Ishikawa (cell line): ENCODE measurements around the gene KBTBD4.

Experiments used
- CEBPB ChIP-seq: IDR thresholded peaks from 2 replicates; pipeline ENCODE4 v1.6.1; 2012
- CREB1 ChIP-seq: IDR thresholded peaks from 2 replicates; pipeline ENCODE4 v1.6.1; 2012; ENCODE audit warnings: low read depth
- EGR1 ChIP-seq: IDR thresholded peaks from 2 replicates; pipeline ENCODE4 v1.6.1; 2012
- EP300 ChIP-seq: IDR thresholded peaks from 2 replicates; pipeline ENCODE4 v1.6.1; 2012; ENCODE audit warnings: borderline replicate concordance
- FOXM1 ChIP-seq: IDR thresholded peaks from 2 replicates; pipeline ENCODE4 v1.6.1; 2012; ENCODE audit warnings: low read depth, borderline replicate concordance
- NFIC ChIP-seq: IDR thresholded peaks from 2 replicates; pipeline ENCODE4 v1.6.1; 2012
- RAD21 ChIP-seq: IDR thresholded peaks from 2 replicates; pipeline ENCODE4 v1.6.1; 2012; ENCODE audit warnings: low read depth
- TAF1 ChIP-seq: IDR thresholded peaks from 2 replicates; pipeline ENCODE4 v1.6.1; 2012; ENCODE audit warnings: low read depth, mild to moderate bottlenecking
- TCF12 ChIP-seq: IDR thresholded peaks from 2 replicates; pipeline ENCODE4 v1.6.1; 2012; ENCODE audit warnings: low read depth
- TEAD4 ChIP-seq: IDR thresholded peaks from 2 replicates; pipeline ENCODE4 v1.6.1; 2012
- YY1 ChIP-seq: IDR thresholded peaks from 2 replicates; pipeline ENCODE4 v1.6.1; 2012; ENCODE audit warnings: low read depth
- ZBTB7A ChIP-seq: IDR thresholded peaks from 2 replicates; pipeline ENCODE4 v1.6.1; 2012; ENCODE audit warnings: low read depth
- TF ChIP-seq, protein P1 (sequence below): IDR thresholded peaks from 2 replicates; pipeline ENCODE4 v1.6.1; 2012
- TF ChIP-seq, protein P2 (sequence below): IDR thresholded peaks from 2 replicates; pipeline ENCODE4 v1.6.1; 2012; ENCODE audit warnings: low read depth, mild to moderate bottlenecking
- TF ChIP-seq, protein P3 (sequence below): IDR thresholded peaks from 2 replicates; pipeline ENCODE4 v1.6.1; 2012

Gene KBTBD4

DNA sequence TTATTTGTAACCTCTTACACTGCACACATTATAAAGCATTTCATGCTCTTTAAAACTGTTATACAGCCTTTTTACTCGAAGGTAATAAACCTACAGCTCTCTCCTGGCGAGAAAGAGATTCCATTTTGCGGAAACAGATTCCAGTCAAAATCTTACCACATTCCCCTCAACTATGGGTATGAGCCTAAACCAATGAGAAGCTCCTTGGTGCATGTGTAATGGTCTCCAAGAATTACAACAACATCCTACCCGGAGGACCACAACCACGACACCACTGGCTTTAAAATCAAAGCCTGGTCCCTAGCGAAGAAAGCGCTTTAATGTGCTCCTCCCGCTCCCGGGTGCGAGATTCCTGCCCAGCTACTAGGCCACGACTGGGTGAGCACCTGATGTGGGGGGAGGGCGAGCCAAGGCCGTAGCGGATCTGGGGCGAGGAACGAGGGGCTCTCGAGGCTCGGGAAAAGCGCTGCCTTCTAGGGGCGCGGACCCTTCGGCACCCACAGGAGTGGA, 26.7 kb downstream of the KBTBD4 start:
- TF ChIP-seq EP300 (no peak), CREB1 (no peak), FOXM1 (no peak), YY1 (no peak), TCF12 (no peak), RAD21 (no peak), ZBTB7A (no peak), CEBPB (no peak), TAF1 (no peak), NFIC (no peak), TEAD4 (no peak), EGR1 (no peak)
- TF ChIP-seq, protein P1, sequence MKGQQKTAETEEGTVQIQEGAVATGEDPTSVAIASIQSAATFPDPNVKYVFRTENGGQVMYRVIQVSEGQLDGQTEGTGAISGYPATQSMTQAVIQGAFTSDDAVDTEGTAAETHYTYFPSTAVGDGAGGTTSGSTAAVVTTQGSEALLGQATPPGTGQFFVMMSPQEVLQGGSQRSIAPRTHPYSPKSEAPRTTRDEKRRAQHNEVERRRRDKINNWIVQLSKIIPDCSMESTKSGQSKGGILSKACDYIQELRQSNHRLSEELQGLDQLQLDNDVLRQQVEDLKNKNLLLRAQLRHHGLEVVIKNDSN: no peak
- TF ChIP-seq, protein P2, sequence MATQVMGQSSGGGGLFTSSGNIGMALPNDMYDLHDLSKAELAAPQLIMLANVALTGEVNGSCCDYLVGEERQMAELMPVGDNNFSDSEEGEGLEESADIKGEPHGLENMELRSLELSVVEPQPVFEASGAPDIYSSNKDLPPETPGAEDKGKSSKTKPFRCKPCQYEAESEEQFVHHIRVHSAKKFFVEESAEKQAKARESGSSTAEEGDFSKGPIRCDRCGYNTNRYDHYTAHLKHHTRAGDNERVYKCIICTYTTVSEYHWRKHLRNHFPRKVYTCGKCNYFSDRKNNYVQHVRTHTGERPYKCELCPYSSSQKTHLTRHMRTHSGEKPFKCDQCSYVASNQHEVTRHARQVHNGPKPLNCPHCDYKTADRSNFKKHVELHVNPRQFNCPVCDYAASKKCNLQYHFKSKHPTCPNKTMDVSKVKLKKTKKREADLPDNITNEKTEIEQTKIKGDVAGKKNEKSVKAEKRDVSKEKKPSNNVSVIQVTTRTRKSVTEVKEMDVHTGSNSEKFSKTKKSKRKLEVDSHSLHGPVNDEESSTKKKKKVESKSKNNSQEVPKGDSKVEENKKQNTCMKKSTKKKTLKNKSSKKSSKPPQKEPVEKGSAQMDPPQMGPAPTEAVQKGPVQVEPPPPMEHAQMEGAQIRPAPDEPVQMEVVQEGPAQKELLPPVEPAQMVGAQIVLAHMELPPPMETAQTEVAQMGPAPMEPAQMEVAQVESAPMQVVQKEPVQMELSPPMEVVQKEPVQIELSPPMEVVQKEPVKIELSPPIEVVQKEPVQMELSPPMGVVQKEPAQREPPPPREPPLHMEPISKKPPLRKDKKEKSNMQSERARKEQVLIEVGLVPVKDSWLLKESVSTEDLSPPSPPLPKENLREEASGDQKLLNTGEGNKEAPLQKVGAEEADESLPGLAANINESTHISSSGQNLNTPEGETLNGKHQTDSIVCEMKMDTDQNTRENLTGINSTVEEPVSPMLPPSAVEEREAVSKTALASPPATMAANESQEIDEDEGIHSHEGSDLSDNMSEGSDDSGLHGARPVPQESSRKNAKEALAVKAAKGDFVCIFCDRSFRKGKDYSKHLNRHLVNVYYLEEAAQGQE: no peak
- TF ChIP-seq, protein P3, sequence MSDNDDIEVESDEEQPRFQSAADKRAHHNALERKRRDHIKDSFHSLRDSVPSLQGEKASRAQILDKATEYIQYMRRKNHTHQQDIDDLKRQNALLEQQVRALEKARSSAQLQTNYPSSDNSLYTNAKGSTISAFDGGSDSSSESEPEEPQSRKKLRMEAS: no peak; the same call in 1 of the 2 replicates

DNA sequence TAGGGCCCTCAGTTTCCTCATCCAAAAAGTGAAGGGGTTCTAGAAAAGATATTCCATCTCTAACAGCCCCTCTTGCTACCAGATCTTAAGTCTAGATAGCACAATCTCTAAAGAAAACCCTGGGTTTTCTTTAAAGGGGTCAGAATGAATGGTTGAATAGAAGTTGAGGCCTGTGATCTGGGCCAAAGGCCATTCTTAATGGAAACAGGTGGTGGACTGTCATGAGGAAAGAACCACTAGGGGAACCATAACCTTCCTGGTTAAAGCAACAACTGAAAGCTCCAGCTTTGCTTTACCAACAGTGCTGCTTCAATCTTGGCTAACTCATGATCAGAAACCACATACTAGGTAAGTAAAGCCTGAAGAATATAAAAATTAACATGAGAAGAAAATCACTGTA, 27.7 kb downstream of the KBTBD4 start:
- no peak for TF ChIP-seq TEAD4
- TF ChIP-seq, protein P3: no peak
- TF ChIP-seq, protein P2: no peak
- TF ChIP-seq YY1: no peak
- TF ChIP-seq CEBPB: no peak

DNA sequence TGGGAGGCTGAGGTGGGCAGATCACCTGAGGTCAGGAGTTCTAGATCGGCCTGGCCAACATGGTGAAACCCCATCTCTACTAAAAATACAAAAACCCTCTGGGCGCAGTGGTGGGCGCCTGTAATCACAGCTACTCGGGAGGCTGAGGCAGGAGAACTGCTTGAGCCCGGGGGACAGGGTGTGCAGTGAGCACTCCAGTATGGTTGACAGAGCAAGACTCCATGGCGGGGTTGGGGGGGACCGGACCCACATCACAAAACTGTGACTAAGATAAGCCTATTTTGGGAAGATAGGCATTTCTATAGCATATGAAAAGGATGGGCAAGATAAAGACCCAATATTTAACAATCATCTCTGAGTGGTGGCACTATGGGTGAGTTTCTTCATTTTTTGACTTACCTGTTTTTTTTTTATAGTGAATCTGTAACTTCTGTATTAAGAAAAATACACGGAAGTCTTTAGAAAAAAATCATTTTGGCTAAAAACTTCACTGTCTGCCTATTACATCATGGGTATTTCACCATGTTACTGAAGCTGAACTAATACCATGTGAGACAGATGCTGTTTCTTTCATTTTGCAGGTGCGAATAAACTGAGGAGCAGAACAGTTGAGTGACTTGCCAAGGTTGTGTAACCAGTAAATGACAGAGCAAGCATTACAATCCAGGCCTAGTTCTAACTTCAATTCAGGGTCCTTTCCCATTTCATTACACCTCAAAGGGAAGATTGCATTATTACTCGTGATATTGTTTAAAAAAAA, 28.3 kb downstream of the KBTBD4 start:
- no peak for TF ChIP-seq FOXM1
- TF ChIP-seq EGR1: no peak
- no peak for TF ChIP-seq RAD21
- TF ChIP-seq, protein P1: no peak
- no peak for TF ChIP-seq TEAD4
- no peak for TF ChIP-seq CEBPB

DNA sequence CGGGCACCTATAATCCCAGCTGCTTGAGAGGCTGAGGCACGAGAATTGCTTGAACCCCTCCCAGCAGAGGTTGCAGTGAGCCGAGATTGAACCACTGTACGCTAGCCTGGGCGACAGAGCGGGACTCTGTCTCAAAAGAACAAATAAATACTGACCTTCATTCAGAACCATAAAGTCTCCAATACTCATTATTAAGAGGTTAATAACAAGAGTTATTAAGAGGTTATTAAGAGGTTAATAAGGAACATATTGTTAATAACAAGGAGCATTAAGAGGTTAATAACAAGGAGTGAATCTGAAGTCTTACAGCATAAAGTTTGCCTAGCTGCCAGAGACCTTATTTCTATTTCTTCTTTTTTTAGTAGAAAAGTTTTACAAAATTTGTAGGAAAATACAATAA, 33.5 kb downstream of the KBTBD4 start:
- no peak for TF ChIP-seq EGR1
- no peak for TF ChIP-seq NFIC
- TF ChIP-seq, protein P3: no peak
- TF ChIP-seq, protein P2: no peak
- TF ChIP-seq YY1: no peak
- TF ChIP-seq TCF12: no peak
- TF ChIP-seq TAF1: no peak
- no peak for TF ChIP-seq CEBPB
- no peak for TF ChIP-seq ZBTB7A

DNA sequence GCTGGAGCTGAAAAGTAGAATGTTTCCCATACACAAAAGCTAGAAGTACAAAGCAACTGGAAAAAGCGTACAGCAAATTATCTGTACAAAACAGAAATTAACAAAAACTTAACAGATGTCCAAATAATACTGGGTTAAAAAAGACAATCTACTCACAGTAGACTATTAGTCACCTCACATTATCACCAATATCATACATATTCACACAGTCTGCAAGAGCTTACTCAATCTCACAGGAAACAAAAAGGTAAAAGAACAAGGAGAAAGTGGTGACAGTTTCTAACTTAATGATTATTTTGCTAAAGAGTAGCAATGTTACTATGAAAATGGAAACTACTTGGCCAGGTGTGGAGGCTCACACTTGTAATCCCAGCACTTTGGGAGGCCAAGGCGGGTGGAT, 37.7 kb downstream of the KBTBD4 start:
- TF ChIP-seq, protein P3: no peak
- no peak for TF ChIP-seq EP300
- no peak for TF ChIP-seq YY1
- no peak for TF ChIP-seq NFIC
- TF ChIP-seq, protein P2: no peak
- no peak for TF ChIP-seq FOXM1
